Stimulated activated CD8-positive, alpha-beta memory T cell treated with anti-CD3 and anti-CD28 coated beads, Interleukin-12 subunit alpha, Interleukin-12 subunit beta, amount 100 ng/mL, for 4 hours (primary cell): ENCODE results near the gene CEP78.

Experiments used
- DNase-seq: peaks from one replicate; pipeline ENCODE4 v3.0.0-alpha.2; 2020; ENCODE audit warnings: low read depth

Gene CEP78

GRCh38 chr9:78288214-78288892 lies 52.5 kb downstream of the CEP78 start:
- DNase-seq, result no peak

DNA sequence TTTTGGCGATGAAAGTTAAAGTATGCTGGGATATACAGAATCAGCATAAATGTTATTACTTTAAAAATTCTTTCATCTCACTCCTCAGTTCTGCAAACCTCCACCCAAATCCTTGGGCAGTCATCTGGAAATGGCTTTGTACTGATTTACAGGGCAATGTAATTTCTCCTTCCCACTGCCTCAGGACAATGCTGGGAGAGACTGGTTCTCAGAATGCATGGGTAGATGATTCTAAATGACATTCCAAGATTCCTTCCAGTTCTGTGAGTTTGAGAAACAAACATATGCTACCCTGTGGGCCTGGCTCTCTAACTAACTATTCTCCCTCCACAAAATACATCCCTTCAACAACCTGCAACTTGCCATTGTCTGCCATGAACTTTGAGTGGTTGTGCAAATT lies 53.6 kb downstream of the CEP78 start:
- no peak for DNase-seq

- no peak for DNase-seq
These were observed 55.5 kb downstream of the CEP78 start for GRCh38 chr9:78291240-78291925.

GRCh38 chr9:78292026-78292425 lies 56.2 kb downstream of the CEP78 start:
- no peak for DNase-seq

GRCh38 chr9:78292716-78293497 lies 57.0 kb downstream of the CEP78 start:
- no peak for DNase-seq

DNA sequence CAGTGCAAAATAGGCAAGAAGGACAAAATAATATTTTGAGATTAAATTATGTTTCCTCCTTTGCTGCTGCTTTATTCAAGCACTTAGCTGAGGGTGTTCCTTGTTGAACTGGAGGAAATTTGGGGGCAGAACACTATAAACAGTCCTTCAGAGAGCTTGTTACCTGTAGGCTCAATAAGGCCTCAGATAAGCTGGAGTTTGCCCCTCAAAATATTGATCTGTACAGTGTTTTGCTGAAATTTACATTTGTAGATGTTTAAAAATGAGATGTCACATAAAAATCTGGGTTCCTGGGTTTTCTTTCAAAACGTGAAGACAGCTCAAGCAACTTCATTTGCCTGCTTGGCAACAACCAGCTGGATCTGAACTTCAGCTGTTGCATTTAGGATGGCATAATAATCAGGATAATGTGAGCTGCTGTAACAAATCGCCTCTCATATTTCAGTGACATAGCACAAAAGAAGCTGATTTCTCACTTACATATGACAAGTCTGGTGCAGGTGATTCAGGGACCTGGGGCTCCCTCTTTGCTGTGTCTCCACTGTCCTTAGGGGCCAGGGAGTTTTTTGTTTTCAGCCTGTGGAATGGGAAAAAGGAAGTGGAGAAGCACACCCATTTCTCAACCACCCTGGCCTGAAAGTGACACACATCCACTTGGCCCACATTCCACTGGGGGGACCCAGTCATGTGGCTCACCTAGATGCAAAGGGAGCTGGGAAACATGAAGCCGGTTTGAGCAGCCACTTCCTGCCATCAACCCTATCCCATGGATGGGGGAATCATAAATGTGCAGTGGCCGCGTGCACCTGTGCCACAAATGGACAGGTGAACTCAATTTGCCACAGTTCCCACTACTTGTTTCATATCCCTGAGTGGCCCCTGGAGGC lies 58.7 kb downstream of the CEP78 start:
- DNase-seq, result no peak

GRCh38 chr9:78295177-78295575 lies 59.3 kb downstream of the CEP78 start:
- DNase-seq, result no peak

DNA sequence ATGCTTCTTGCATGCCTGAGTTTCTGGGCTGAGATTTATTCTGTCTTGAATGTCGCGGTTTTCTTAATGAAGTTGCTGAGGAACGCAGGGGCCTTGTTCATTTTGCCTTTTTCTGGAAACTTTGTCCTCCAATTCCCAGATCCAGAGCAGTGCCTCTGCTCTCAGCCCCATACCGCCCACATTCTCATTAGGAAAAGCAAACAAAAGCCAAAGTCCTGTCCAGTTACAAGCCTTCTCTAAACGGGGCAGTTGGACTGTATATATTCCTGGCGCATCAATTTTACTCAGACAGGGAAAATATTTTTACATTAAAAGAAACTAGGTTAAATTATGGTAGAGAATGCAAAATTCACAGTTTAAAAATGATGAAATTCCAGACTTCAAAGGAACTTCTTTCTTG lies 59.9 kb downstream of the CEP78 start:
- no peak for DNase-seq

GRCh38 chr9:78296201-78296892 lies 60.5 kb downstream of the CEP78 start:
- DNase-seq, result no peak

DNA sequence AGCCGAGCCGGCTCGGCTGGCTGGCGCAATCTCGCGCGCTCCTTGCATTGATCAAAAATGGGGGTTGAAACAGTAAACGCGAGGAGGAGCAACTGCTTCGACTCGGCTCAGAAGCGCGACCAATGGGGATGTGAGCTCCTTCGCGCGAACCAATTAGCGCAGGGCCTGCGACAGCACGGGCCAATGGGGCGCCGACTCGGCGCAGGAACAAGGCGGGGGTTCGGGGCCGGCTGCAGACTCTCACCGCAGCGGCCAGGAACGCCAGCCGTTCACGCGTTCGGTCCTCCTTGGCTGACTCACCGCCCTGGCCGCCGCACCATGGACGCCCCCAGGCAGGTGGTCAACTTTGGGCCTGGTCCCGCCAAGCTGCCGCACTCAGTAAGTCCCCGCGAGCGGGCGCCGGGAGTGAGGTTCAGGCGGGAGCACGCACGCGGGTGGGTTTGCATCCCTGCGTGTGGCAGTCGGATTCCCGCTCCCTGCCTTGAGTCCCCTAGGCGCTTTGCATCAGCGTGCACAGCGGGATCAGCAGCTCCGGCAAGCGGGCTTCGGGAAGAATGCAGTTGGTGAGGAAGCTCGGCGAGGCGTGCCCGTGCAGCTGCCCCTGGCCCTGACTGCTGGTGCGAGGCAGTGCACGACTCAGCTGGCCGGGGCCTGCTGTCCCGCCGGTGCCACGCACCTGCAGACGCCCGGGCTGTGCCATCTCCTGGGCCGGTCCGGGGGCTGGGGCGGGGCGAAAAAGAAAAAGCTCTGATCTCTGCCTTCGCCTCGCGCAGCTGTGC lies 61.2 kb downstream of the CEP78 start, which contains the start of gene PSAT1:
Gene PSAT1 (plus strand): TSS at position 233 of the 779 bp plus-strand sequence. CDS start 86 bp downstream, at position 319.
- peak; percentile 75 for DNase-seq

DNA sequence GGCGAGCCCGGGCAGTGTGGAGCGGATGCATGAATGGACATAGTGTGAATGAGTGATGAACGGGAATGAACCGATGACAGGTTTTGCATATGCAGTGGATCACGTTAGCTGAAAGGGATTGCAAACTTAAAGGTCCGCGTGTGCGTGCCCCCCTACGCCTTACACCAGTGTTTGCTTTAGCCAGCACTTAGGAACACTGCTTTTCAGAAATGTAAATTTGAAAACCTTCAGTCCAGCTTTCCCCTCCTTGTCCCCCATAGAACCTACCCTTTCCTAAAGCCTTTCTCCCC lies 61.7 kb downstream of the CEP78 start:
- no peak for DNase-seq

GRCh38 chr9:78298046-78298765 lies 62.3 kb downstream of the CEP78 start:
- DNase-seq, result no peak

- DNase-seq, result no peak
These were observed 64.3 kb downstream of the CEP78 start for GRCh38 chr9:78300209-78300608.

DNA sequence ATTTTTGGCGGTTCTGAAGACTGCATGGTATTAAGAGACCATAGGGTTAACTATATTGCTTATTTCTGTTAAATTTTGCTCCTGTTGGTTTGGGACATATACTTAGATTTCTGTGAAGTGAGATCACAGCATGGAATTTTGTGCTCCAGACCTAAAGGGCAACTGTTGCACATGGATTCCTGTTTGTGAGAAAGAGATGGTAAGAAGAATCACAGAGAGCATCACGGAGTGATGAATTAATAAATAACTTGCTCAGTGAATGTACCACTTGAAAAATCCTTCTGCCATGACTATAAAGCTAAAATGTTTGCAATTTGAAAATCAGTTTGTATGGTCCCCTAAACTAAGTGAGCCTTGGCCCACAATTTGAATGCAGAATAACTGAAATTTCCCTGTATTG lies 65.6 kb downstream of the CEP78 start:
- DNase-seq, result no peak

GRCh38 chr9:78303377-78304062 lies 67.6 kb downstream of the CEP78 start:
- DNase-seq, result no peak

DNA sequence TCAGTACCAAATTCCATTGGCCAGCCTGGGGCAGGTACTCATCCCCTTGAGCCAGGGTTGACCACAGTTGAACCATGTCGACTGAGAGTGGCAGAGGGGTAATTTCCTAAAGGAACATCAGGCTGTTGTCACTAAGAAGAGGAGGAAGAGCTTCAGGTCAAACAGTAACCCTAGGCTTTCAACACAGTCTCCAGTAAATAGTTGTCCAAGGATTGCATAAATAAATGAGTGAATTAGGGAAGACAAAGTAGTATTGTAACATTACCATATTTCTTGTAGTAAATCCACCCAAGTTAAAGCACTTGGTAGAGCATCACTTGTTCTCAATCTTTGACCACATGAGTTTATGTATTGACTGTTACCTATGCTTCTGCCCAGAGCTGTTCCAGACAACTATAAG lies 68.5 kb downstream of the CEP78 start:
- DNase-seq, result no peak

DNA sequence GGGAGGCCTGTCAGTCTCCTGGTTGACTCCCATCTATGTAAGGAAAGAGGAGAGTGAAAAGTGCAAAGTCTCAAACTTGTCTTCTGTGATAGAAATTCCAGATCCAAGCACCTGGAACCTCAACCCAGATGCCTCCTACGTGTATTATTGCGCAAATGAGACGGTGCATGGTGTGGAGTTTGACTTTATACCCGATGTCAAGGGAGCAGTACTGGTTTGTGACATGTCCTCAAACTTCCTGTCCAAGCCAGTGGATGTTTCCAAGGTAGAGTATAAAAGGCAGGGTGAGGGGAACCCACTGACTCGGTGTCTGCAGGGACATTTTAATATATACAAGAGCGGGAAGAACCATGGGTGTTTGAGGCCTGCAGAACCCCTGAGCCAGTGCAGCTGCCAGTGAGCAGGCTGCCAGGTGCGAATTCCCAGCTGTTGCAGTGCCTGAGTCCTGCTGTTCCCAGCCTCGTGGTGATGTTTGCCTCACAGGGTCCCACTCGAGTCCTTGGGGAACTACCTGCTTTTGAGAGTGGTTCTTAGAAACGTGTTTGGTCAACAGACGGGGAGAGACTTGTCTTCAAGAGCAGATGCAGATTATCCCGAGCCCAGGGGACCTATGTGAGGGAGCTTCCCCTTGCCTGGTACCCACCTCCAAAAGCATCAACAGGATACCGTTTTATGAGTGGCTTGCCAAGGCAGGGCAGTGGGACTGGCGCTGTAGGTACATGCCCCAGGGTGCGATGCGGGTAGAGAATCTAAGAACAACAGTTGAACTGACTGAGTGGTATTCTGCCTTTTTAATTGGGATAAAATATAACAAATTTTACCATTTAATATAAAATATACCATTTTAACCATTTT lies 70.6 kb downstream of the CEP78 start:
- no peak for DNase-seq

GRCh38 chr9:78307360-78307759 lies 71.5 kb downstream of the CEP78 start:
- DNase-seq, result no peak

- no peak for DNase-seq
These were observed 73.2 kb downstream of the CEP78 start for GRCh38 chr9:78309066-78309465.
